AG09309 (cell line): ENCODE data around the gene FAM107B.
A peak's percentile ranks its signal among the peaks of the same experiment; 100 is the strongest.
"Not testable (repeated sequence)": the region's sequence is repeated elsewhere in the genome, so short reads cannot be mapped to it uniquely, and the experiment has no call there.

Source experiments
- DNase-seq: peaks from one replicate; pipeline ENCODE4 v3.0.0-alpha.2; 2010; ENCODE audit warnings: low read depth
- H3K4me3 ChIP-seq: 2 replicates; pipeline ENCODE4 v1.5.1; 2011; ENCODE audit warnings: mild to moderate bottlenecking, low read depth, low read length, moderate library complexity; ENCODE audit not compliant: control insufficient read depth
- CTCF ChIP-seq: IDR thresholded peaks from 2 replicates; pipeline ENCODE4 v1.5.1; 2011; ENCODE audit warnings: mild to moderate bottlenecking, low read depth, low read length, inconsistent platforms; ENCODE audit not compliant: insufficient read depth, control insufficient read depth; ENCODE audit errors: missing control alignments

The FAM107B gene

DNA sequence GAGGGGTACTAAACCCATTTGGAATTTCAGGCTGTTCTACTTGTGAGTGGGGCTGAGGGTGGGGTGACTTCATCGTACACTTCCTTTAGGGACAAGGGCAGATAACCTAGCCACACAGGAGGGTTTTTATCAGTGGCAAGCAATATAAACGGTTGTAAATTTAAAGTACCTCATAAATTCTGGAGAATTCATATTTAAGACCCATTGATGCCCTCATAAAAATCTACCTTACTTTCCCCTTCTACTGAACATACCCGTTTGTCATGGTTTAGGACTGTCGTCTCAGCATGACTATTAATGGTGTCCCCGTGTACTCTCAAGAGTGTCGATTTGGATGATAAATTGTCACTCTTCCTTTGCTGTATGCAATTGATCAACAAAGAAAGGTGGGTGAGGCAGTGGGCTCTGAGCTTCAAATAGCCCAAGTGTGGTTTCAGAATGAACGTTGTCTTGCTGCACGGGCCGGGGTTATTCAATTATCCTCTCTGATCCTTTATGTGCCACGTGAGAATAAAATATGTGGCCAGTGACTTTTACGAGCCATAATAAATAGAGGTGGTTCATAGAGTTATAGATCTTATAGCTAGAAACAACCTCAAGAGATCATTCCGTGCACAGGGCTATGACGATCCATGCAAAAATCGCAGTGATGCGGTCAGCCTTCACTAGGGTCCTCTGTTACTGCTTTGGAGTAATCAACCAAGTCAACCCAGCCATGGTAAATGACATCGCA, 82.2 kb downstream of the FAM107B start:
- TF ChIP-seq CTCF: no peak
- no peak for DNase-seq
- H3K4me3 ChIP-seq: no peak overlapping the region

DNA sequence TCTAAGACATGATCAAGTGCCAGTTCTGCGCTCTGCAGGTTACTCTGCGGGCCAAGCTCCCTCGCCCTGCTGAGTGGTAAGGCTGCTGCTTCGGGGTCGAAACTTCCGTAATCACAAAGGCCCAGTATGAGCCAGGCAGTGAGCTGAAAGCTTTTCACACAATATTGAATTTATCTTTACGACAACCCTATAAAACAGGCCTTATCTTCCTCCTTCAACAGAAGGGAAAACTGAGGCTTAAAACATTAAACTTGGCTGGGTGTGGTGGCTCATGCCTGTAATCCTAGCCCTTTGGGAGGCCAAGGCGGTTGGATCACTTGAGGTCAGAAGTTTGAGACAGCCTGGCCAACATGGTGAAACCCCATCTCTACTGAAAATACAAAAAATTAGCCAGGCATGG, 83.3 kb downstream of the FAM107B start:
- no peak for DNase-seq
- no peak overlapping the region for H3K4me3 ChIP-seq
- no peak for TF ChIP-seq CTCF

GRCh38 chr10:14688606-14689005, 86.1 kb downstream of the FAM107B start:
- DNase-seq: peak; percentile 59
- no peak overlapping the region for H3K4me3 ChIP-seq
- no peak for TF ChIP-seq CTCF

DNA sequence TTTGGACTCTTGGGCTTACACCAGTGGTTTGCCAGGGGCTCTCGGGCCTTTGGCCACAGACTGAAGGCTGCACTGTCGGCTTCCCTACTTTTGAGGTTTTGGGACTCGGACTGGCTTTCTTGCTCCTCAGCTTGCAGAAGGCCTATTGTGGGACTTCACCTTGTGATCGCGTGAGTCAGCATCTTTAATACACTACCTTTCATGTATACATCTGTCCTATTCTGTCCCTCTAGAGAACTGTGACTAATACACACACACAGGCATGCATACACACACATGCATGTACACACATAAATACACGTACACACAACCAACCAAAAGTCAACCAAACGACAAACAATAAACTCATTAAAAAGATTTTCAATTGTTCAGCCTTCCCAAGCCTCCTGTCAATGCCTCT, 86.5 kb downstream of the FAM107B start:
- not testable (repeated sequence) for H3K4me3 ChIP-seq, DNase-seq

- TF ChIP-seq CTCF: no peak
- no peak overlapping the region for H3K4me3 ChIP-seq
- no peak for DNase-seq
Observed at GRCh38 chr10:14687340-14687739, 87.4 kb downstream of the FAM107B start.

- peak; percentile 56 for DNase-seq
- TF ChIP-seq CTCF: no peak
- no peak overlapping the region for H3K4me3 ChIP-seq
Observed at GRCh38 chr10:14686356-14686755, 88.3 kb downstream of the FAM107B start.

- H3K4me3 ChIP-seq: no peak overlapping the region
- no peak for TF ChIP-seq CTCF
- DNase-seq: no peak
Observed at GRCh38 chr10:14684354-14684753, 90.3 kb downstream of the FAM107B start.
